GM12891 (cell line): ENCODE results near the gene PTPN4.

Experiments
- PAX5 ChIP-seq: IDR thresholded peaks from 2 replicates; pipeline ENCODE4 v1.6.1; 2011; ENCODE audit warnings: low read length, moderate library complexity, mild to moderate bottlenecking; ENCODE audit not compliant: insufficient read depth, severe bottlenecking
- POLR2A ChIP-seq: IDR thresholded peaks from 2 replicates; pipeline ENCODE4 v1.6.1; 2011; ENCODE audit warnings: low read depth, low read length, control low read depth
- POLR2AphosphoS5 ChIP-seq: IDR thresholded peaks from 2 replicates; pipeline ENCODE4 v1.6.1; 2011; ENCODE audit warnings: low read depth, low read length, control low read depth
- POU2F2 ChIP-seq: IDR thresholded peaks from 2 replicates; pipeline ENCODE4 v1.6.1; 2011; ENCODE audit warnings: low read depth, mild to moderate bottlenecking, control low read depth, low read length, moderate library complexity
- SPI1 ChIP-seq: IDR thresholded peaks from 2 replicates; pipeline ENCODE4 v1.6.1; 2011; ENCODE audit warnings: low read depth, low read length, control low read depth
- TAF1 ChIP-seq: IDR thresholded peaks from 2 replicates; pipeline ENCODE4 v1.6.1; 2011; ENCODE audit warnings: low read depth, low read length, control low read depth

- no peak for TF ChIP-seq POLR2AphosphoS5
- no peak for TF ChIP-seq SPI1
- no peak for TF ChIP-seq POLR2A
- TF ChIP-seq TAF1: no peak
- no peak for TF ChIP-seq PAX5
- no peak for TF ChIP-seq POU2F2
Measured at GRCh38 chr2:119859528-119859927, 99.8 kb downstream of the PTPN4 start.
